DMS153 treated with DMSO at 0.1 percent for 48 hours (cell line): ENCODE results near the gene ZNF460.

ENCODE experiments used
- DNase-seq: peaks from one replicate; lab custom pipeline; 2025; ENCODE audit not compliant: unreplicated experiment; lab: John Stamatoyannopoulos, UW

ZNF460 gene

GRCh38 chr19:57279418-57280164 lies 694 bp upstream of the ZNF460 start:
- peak; percentile 71 for DNase-seq

- no peak for DNase-seq
Observed at GRCh38 chr19:57280962-57281400, 696 bp downstream of the ZNF460 start.

- DNase-seq = no peak
Observed at GRCh38 chr19:57282011-57282643, 1.8 kb downstream of the ZNF460 start.

- no peak for DNase-seq
Observed at GRCh38 chr19:57288373-57288772, 8.1 kb downstream of the ZNF460 start.

- DNase-seq = no peak
Observed at GRCh38 chr19:57290970-57291369, 10.7 kb downstream of the ZNF460 start.

GRCh38 chr19:57292547-57292946 lies 12.3 kb downstream of the ZNF460 start:
- DNase-seq = no peak

GRCh38 chr19:57293719-57294118 lies 13.4 kb downstream of the ZNF460 start:
- DNase-seq = no peak

- DNase-seq = no peak
Observed at GRCh38 chr19:57302020-57302465, 21.8 kb downstream of the ZNF460 start.

- DNase-seq = no peak
Observed at GRCh38 chr19:57302727-57303401, 22.6 kb downstream of the ZNF460 start.

- no peak for DNase-seq
Observed at GRCh38 chr19:57305056-57305455, 24.8 kb downstream of the ZNF460 start.

GRCh38 chr19:57308514-57308913 lies 28.2 kb downstream of the ZNF460 start:
- DNase-seq = no peak

GRCh38 chr19:57310792-57311191 lies 30.5 kb downstream of the ZNF460 start:
- no peak for DNase-seq

GRCh38 chr19:57314146-57314545 lies 33.9 kb downstream of the ZNF460 start:
- no peak for DNase-seq

GRCh38 chr19:57317503-57317902 lies 37.2 kb downstream of the ZNF460 start:
- DNase-seq = no peak

- DNase-seq = no peak
Observed at GRCh38 chr19:57319869-57320179, 39.5 kb downstream of the ZNF460 start.

- peak; percentile 79 for DNase-seq
Observed at GRCh38 chr19:57320180-57321084, 40.1 kb downstream of the ZNF460 start, which contains the start of gene ZNF543. Gene ZNF543 (plus strand): TSS chr19:57320472. CDS start chr19:57320854, 382 bp downstream.

GRCh38 chr19:57321116-57321515 lies 40.8 kb downstream of the ZNF460 start:
- DNase-seq = no peak

- DNase-seq = no peak
Observed at GRCh38 chr19:57321751-57322150, 41.5 kb downstream of the ZNF460 start.

GRCh38 chr19:57324992-57325391 lies 44.7 kb downstream of the ZNF460 start:
- no peak for DNase-seq

GRCh38 chr19:57327993-57328392 lies 47.7 kb downstream of the ZNF460 start:
- DNase-seq = no peak

- DNase-seq = no peak
Observed at GRCh38 chr19:57334191-57334590, 53.9 kb downstream of the ZNF460 start.
